Duodenal mucosa (tissue), 2 donors: ENCODE data around the gene PRR11.
A peak's percentile ranks its signal among the peaks of the same experiment; 100 is the strongest.
"Not testable (repeated sequence)": the region's sequence is repeated elsewhere in the genome, so short reads cannot be mapped to it uniquely, and the experiment has no call there.

Source experiments
- H3K27ac ChIP-seq: one replicate; pipeline ENCODE4 v1.7.0; 2013; ENCODE audit warnings: low read depth, low read length
- H3K27me3 ChIP-seq, 2 donors: one replicate each; pipeline ENCODE4 v1.7.0; 2013; ENCODE audit warnings: low read length in 2 of 2, control low read depth in 1 of 2; ENCODE audit not compliant: insufficient read depth in 2 of 2, control insufficient read depth in 1 of 2
- H3K36me3 ChIP-seq, 2 donors: one replicate each; pipeline ENCODE4 v1.7.0; 2013; ENCODE audit warnings: low read length in 2 of 2, control low read depth in 1 of 2; ENCODE audit not compliant: insufficient read depth in 2 of 2, control insufficient read depth in 1 of 2
- H3K4me1 ChIP-seq, 2 donors: one replicate each; pipeline ENCODE4 v1.7.0; 2013; ENCODE audit warnings: low read length in 2 of 2, control low read depth in 1 of 2; ENCODE audit not compliant: insufficient read depth in 2 of 2, control insufficient read depth in 1 of 2
- H3K4me3 ChIP-seq, 2 donors: one replicate each; pipeline ENCODE4 v1.7.0; 2013; ENCODE audit warnings: low read length in 2 of 2, low read depth in 1 of 2
- H3K9ac ChIP-seq, 2 donors: one replicate each; pipeline ENCODE4 v1.7.0; 2013; ENCODE audit warnings: low read length in 2 of 2, low read depth in 1 of 2
- H3K9me3 ChIP-seq, 2 donors: one replicate each; pipeline ENCODE4 v1.7.0; 2013; ENCODE audit warnings: low read length in 2 of 2, control low read depth in 1 of 2; ENCODE audit not compliant: control insufficient read depth in 1 of 2

The PRR11 gene

GRCh38 chr17:59199398-59199797 lies 43.9 kb downstream of the PRR11 start:
- H3K36me3 ChIP-seq = peaks cover 3 to 7% of the 10 kb centered on the region in 2 donors
- H3K4me1 ChIP-seq = no peaks in the 10 kb centered on the region
- H3K27me3 ChIP-seq = no peaks in the 10 kb centered on the region
- no peak overlapping the region for H3K9ac ChIP-seq
- no peak overlapping the region for H3K4me3 ChIP-seq
- no peak overlapping the region for H3K27ac ChIP-seq
- no peaks in the 10 kb centered on the region for H3K9me3 ChIP-seq

GRCh38 chr17:59202320-59202719 lies 46.8 kb downstream of the PRR11 start:
- Histone ChIP-seq H3K27ac (no peak overlapping the region), H3K9ac (no peak overlapping the region), H3K4me3 (no peak overlapping the region), H3K36me3 (peaks cover 3 to 4% of the 10 kb centered on the region in 2 donors), H3K9me3 (no peaks in the 10 kb centered on the region), H3K4me1 (no peaks in the 10 kb centered on the region), H3K27me3 (no peaks in the 10 kb centered on the region)

DNA sequence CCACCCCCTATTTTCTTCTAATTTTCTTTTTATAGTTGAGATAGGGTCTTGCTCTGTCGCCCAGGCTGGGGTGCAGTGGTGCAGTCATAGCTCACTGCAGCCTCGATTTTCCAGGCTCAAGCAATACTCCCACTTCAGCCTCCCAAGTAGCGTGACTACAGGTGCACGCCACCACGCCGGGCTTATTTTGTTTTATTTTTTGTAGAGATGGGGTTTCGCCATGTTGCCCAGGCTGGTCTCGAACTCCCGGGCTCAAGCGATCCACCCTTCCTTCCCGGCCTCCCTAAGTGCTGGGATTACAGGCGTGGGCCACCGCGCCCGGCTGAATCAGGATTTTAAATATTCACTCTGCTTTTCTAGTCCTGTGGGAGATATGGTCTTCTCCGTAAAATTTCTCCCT lies 63.8 kb downstream of the PRR11 start:
- no peak overlapping the region for H3K9ac ChIP-seq
- H3K36me3 ChIP-seq = peaks cover 0 to 6% of the 10 kb centered on the region in 2 donors

GRCh38 chr17:59219992-59220327 lies 64.4 kb downstream of the PRR11 start:
- Histone ChIP-seq H3K4me3 (peak overlapping the region; percentile 84 to 90), H3K36me3 (no peaks in the 10 kb centered on the region), H3K27ac (no peak overlapping the region), H3K27me3 (no peaks in the 10 kb centered on the region), H3K9me3 (no peaks in the 10 kb centered on the region), H3K4me1 (no peaks in the 10 kb centered on the region), H3K9ac (peak overlapping the region; percentile 45 to 91)

More for the DNA sequence above, 63.8 kb downstream of the PRR11 start:
- Histone ChIP-seq H3K27me3 (no peaks in the 10 kb centered on the region), H3K4me1 (no peaks in the 10 kb centered on the region), H3K4me3 (peak overlapping the region in 1 of 2 donors; percentile 84), H3K9me3 (no peaks in the 10 kb centered on the region), H3K27ac (no peak overlapping the region)

DNA sequence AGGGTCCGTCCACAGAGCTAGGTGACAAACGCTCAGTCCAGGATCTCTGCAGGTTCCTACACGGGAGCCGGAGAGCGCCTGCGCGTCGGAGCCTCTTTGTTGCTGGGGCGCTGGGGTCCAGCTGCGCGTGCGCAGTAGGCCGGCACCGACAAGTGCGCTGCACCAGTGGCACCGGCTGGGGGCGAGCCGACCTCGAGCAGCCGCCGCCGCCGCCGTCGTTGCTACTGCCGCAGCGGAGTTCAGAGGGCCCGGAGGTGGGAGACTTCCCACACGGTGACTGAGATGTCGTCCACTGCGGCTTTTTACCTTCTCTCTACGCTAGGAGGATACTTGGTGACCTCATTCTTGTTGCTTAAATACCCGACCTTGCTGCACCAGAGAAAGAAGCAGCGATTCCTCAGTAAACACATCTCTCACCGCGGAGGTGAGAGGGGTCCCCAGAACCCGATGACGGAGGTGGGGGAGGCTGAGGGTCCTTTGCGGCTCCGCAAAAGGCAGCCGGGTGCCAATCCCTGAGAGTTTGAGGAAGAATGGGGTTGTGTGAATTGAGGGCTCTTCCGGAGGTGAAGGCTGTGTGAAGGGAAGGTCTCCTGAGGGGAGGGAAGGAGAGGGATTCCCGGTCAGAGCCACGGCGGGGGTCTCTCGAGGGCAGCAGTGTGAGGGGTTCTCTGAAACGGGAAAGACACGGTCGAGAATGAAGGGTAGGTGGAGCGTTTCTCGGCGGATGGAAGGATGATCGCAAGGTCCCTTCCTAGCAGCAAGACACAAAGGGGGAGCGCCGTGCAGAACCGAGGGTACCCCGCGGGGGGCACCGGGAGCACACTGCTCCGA lies 65.0 kb downstream of the PRR11 start, which contains the start of gene GDPD1:
GDPD1 (plus strand) TSS at position 184 of the 831 bp plus-strand sequence; CDS start at position 283, 99 bp downstream.
- no peaks in the 10 kb centered on the region for H3K36me3 ChIP-seq
- H3K9ac ChIP-seq = peak within 1 kb of the TSS; percentile 91 to 99
- no peaks in the 10 kb centered on the region for H3K4me1 ChIP-seq
- H3K4me3 ChIP-seq = peak within 1 kb of the TSS; percentile 84 to 90
- H3K27ac ChIP-seq = no peak within 1 kb of the TSS
- no peaks in the 10 kb centered on the region for H3K9me3 ChIP-seq
- H3K27me3 ChIP-seq = no peaks in the 10 kb centered on the region

DNA sequence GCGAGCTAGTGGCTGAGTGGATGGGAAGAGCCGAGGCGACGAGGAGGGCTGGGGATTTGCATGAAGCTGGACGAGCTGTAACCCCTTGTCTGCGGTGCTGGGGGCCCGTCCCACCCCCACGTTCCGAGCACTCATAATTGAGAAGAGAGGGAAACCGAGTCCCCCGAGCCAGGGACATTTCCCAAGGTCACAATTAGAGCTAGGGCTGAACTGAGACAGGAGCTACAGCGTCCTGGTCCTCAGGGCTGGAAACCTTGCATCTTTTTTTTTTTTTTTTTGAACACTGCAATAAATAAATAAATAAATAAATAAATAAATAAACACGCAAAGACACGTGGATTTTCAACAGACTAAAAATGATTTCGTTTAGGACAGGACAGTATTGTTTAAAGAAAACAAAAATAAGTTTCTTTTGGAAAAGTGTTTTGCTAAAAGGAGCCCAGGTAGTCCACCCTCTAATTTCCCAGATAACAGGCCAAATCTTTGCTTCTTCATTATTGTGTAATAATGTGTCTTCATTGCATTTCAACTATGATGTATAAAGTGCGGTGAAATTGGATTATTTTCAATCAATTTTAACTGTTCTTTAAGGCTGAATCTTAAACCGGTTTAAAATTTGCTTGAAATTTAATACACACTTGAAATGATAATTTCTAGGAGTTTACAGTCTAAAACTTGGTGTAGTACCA lies 65.8 kb downstream of the PRR11 start:
- Histone ChIP-seq H3K4me1 (no peaks in the 10 kb centered on the region), H3K4me3 (peak overlapping the region; percentile 84 to 90), H3K9ac (peak overlapping the region; percentile 91 to 99), H3K9me3 (no peaks in the 10 kb centered on the region), H3K27ac (no peak overlapping the region), H3K27me3 (no peaks in the 10 kb centered on the region), H3K36me3 (no peaks in the 10 kb centered on the region)

- Histone ChIP-seq H3K4me3 (no peak overlapping the region), H3K36me3 (no peaks in the 10 kb centered on the region), H3K9me3 (no peaks in the 10 kb centered on the region), H3K27ac (no peak overlapping the region), H3K9ac (no peak overlapping the region), H3K27me3 (no peaks in the 10 kb centered on the region), H3K4me1 (no peaks in the 10 kb centered on the region)
These were observed 68.3 kb downstream of the PRR11 start for GRCh38 chr17:59223813-59224212.

DNA sequence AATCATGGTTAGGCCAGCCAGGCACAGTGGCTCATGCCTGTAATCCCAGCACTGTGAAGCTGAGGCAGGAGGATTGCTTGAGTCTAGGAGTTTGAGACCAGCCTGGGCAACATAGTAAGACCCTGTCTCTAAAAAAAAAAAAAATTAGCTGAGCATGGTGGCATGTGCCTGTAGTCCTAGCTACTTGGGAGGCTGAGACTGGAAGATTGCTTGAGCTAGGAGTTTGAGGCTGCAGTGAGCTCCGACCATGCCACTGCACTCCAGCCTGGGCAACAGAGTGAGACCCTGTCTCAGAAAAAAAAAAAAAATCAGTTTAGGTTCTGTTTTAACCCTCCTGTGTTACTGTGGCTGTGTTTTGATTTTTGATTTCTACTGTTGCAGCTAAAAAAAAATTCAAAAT lies 73.0 kb downstream of the PRR11 start:
- not testable (repeated sequence) for H3K9me3 ChIP-seq, H3K27ac ChIP-seq, H3K4me1 ChIP-seq, H3K36me3 ChIP-seq, H3K4me3 ChIP-seq, H3K27me3 ChIP-seq, H3K9ac ChIP-seq

DNA sequence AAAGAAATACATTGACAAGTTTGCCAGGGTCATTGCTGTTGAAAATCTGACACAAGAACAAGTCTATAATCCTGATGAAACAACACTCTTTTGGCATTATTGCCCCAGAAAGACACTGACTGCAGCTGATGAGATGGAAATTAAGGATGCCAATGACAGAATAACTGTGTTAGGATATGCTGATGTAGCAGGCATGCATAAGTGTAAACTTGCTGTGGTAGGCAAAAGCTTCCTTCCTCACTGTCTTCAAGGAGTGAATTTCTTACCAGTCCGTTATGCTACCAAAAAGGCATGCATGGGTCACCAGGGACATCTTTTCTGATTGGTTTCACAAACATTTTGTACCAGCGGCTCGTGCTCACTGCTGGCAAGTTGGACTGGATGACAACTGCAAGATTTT lies 75.2 kb downstream of the PRR11 start:
- no peaks in the 10 kb centered on the region for H3K36me3 ChIP-seq

DNA sequence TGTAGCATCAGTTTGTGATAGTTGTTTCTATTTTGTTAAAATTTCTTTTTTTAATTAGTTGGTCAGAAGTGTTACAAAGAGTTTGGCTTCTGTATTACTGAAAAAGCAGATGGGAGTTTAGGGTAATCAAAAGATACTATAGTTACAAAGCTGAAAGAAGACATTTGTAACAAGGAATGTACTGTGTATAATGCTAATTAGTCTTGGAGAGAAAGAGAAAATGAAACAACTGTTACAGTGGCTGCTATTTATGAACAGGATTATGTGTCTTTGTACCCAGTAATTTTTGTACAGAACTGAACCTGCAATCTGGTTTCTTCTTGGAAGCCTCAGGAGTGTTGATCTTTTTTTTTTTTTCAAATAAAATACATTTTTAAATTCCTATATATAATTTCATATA lies 79.1 kb downstream of the PRR11 start:
- H3K4me3 ChIP-seq = no peak overlapping the region
- no peak overlapping the region for H3K27ac ChIP-seq
- H3K9ac ChIP-seq = no peak overlapping the region
- H3K4me1 ChIP-seq = peaks cover 0 to 5% of the 10 kb centered on the region in 2 donors
- no peaks in the 10 kb centered on the region for H3K36me3 ChIP-seq
- H3K9me3 ChIP-seq = no peaks in the 10 kb centered on the region
- H3K27me3 ChIP-seq = no peaks in the 10 kb centered on the region

More for the DNA sequence above, 75.2 kb downstream of the PRR11 start:
- Histone ChIP-seq H3K4me3 (no peak overlapping the region), H3K9ac (no peak overlapping the region), H3K27ac (no peak overlapping the region), H3K9me3 (no peaks in the 10 kb centered on the region), H3K27me3 (no peaks in the 10 kb centered on the region), H3K4me1 (no peaks in the 10 kb centered on the region)
